Esophagus muscularis mucosa (tissue), 4 donors: ENCODE measurements around the gene SLC22A16. TPM values are rescaled to one million over a fixed set of nuclear protein-coding genes. Genes with fewer than 3 reads are reported as not detected.
"Not testable (repeated sequence)": the region's sequence is repeated elsewhere in the genome, so short reads cannot be mapped to it uniquely, and the experiment has no call there.

ENCODE experiments used
- DNase-seq: peaks from one replicate; pipeline ENCODE4 v3.0.0-alpha.2; 2017; ENCODE audit errors: extremely low spot score
- H3K27ac ChIP-seq, 4 donors: fragments of 200-600 bp; sonication (generic); replicated peaks in 1 of 4; 1 replicate in 3 of 4; 2 replicates in 1 of 4; pipeline ENCODE4 v1.5.1; 2016 to 2019; ENCODE audit warnings: mild to moderate bottlenecking in 1 of 4
- H3K27me3 ChIP-seq, 4 donors: fragments of 200-600 bp; sonication (generic); one replicate each; pipeline versions ENCODE4 v1.5.1 to v1.6.0; 2016 to 2019
- H3K36me3 ChIP-seq, 4 donors: fragments of 200-600 bp; sonication (generic); one replicate each; pipeline ENCODE4 v1.5.1; 2016 to 2019
- H3K4me1 ChIP-seq, 4 donors: fragments of 200-600 bp; sonication (generic); one replicate each; pipeline ENCODE4 v1.5.1; 2016 to 2019
- H3K4me3 ChIP-seq, 4 donors: fragments of 200-600 bp; sonication (generic); 1 replicate in 2 of 4; 2 replicates in 2 of 4; pipeline ENCODE4 v1.5.1; 2016 to 2019; ENCODE audit warnings: mild to moderate bottlenecking in 4 of 4, moderate library complexity in 1 of 4
- H3K9me3 ChIP-seq, 4 donors: fragments of 200-600 bp; sonication (generic); 1 replicate in 3 of 4; 2 replicates in 1 of 4; pipeline ENCODE4 v1.5.1; 2016 to 2019
- CTCF ChIP-seq, 3 experiments: fragments of 200-600 bp in 2 of 3; fragments of 450-650 bp in 1 of 3; sonication (generic) in 2 of 3; IDR thresholded peaks; one replicate each; pipeline ENCODE4 v1.5.1; 2017 to 2019; ENCODE audit warnings: antibody characterized with exemption in 3 of 3, mild to moderate bottlenecking in 2 of 3, moderate library complexity in 1 of 3
- EP300 ChIP-seq: sonication (generic); formaldehyde crosslinking; IDR thresholded peaks from one replicate; pipeline ENCODE4 v1.6.1; 2017; ENCODE audit warnings: antibody characterized with exemption
- POLR2A ChIP-seq: fragments of 450-650 bp; IDR thresholded peaks from one replicate; pipeline ENCODE4 v1.6.1; 2017; ENCODE audit warnings: antibody characterized with exemption, moderate library complexity, mild to moderate bottlenecking, low read depth
- POLR2AphosphoS5 ChIP-seq, 2 donors: sonication (generic); formaldehyde crosslinking; IDR thresholded peaks; one replicate each; pipeline ENCODE4 v1.6.1; 2017; ENCODE audit warnings: antibody characterized with exemption in 2 of 2
- WGBS: methylation state at CpG from one replicate; pipeline ENCODE4 v1.1.5; 2018; 5-methylcytosine and 5-hydroxymethylcytosine counted together
- intact Hi-C: fragments of 100-400 bp; cut with DNase I; formaldehyde crosslinking; loops from one replicate; pipeline ENCODE4 v1.15.1; 2023
- total RNA-seq, 4 donors: library from RNA; depleted of rRNA; stranded (reverse); fragments of >200 nt; gene quantifications; one replicate each; pipeline versions ENCODE4 v1.1.0 to v1.2.1, GENCODE V29; 2016

The SLC22A16 gene
- total RNA-seq, 4 donors from 2014 or later = 0.50 TPM; not detected in 3

- DNase-seq = peak; percentile 53
- Histone ChIP-seq H3K9me3 (no peaks in the 10 kb centered on the region), H3K4me3 (no peak overlapping the region), H3K36me3 (no peaks in the 10 kb centered on the region), H3K27me3 (no peaks in the 10 kb centered on the region), H3K4me1 (no peaks in the 10 kb centered on the region), H3K27ac (no peak overlapping the region)
- WGBS = 89% methylated on average over 6 of the region's 6 CpGs
- TF ChIP-seq POLR2AphosphoS5 (IDR thresholded peaks at IDR 0.05) (no peak), POLR2A (no peak), CTCF (IDR thresholded peaks at IDR 0.05) (no peak)
- intact Hi-C loops = no loop called here
Observed at GRCh38 chr6:110488606-110489190, 12.3 kb upstream of the SLC22A16 start.

GRCh38 chr6:110487968-110488381 is 11.6 kb upstream of the SLC22A16 start:
- 81% methylated on average over 3 of the region's 3 CpGs for WGBS
- H3K9me3 ChIP-seq, H3K27ac ChIP-seq, H3K36me3 ChIP-seq, H3K4me3 ChIP-seq, H3K27me3 ChIP-seq, H3K4me1 ChIP-seq, intact Hi-C loops: not testable (repeated sequence)
- peak; percentile 66 for DNase-seq

GRCh38 chr6:110486756-110487155 is 10.3 kb upstream of the SLC22A16 start:
- WGBS = 75% methylated on average over 1 of the region's 1 CpG
- intact Hi-C loops = no loop called here
- H3K4me3 ChIP-seq = no peak overlapping the region
- no peaks in the 10 kb centered on the region for H3K27me3 ChIP-seq
- H3K27ac ChIP-seq = no peak overlapping the region
- TF ChIP-seq EP300 = no peak
- TF ChIP-seq POLR2AphosphoS5 (IDR thresholded peaks at IDR 0.05) = no peak
- no peak for TF ChIP-seq POLR2A
- TF ChIP-seq CTCF (IDR thresholded peaks at IDR 0.05) = no peak
- H3K4me1 ChIP-seq = no peaks in the 10 kb centered on the region
- peak; percentile 75 for DNase-seq
- H3K9me3 ChIP-seq = no peaks in the 10 kb centered on the region
- no peaks in the 10 kb centered on the region for H3K36me3 ChIP-seq

GRCh38 chr6:110485491-110485890 is 9.1 kb upstream of the SLC22A16 start:
- H3K36me3 ChIP-seq = no peaks in the 10 kb centered on the region
- no peaks in the 10 kb centered on the region for H3K4me1 ChIP-seq
- TF ChIP-seq EP300 (no peak), POLR2AphosphoS5 (IDR thresholded peaks at IDR 0.05) (no peak), CTCF (IDR thresholded peaks at IDR 0.05) (no peak), POLR2A (no peak)
- DNase-seq = peak; percentile 53
- no peak overlapping the region for H3K4me3 ChIP-seq
- intact Hi-C loops = no loop called here
- H3K9me3 ChIP-seq = no peaks in the 10 kb centered on the region
- WGBS = 49% methylated on average over 5 of the region's 5 CpGs
- no peak overlapping the region for H3K27ac ChIP-seq
- no peaks in the 10 kb centered on the region for H3K27me3 ChIP-seq

GRCh38 chr6:110484321-110484720 is 7.9 kb upstream of the SLC22A16 start:
- Histone ChIP-seq H3K36me3 (no peaks in the 10 kb centered on the region), H3K9me3 (no peaks in the 10 kb centered on the region), H3K27ac (no peak overlapping the region), H3K4me3 (no peak overlapping the region), H3K4me1 (no peaks in the 10 kb centered on the region), H3K27me3 (no peaks in the 10 kb centered on the region)
- TF ChIP-seq CTCF (IDR thresholded peaks at IDR 0.05) (no peak), POLR2AphosphoS5 (IDR thresholded peaks at IDR 0.05) (no peak)
- WGBS = 78% methylated on average over 2 of the region's 2 CpGs
- peak; percentile 37 for DNase-seq
- intact Hi-C loops = no loop called here
